HepG2 (cell line): ENCODE results near the gene KBTBD13. TPM values are rescaled to one million over a fixed set of nuclear protein-coding genes. Genes with fewer than 3 reads are reported as not detected.

ENCODE experiments used
- EZH2 ChIP-seq: conservative IDR thresholded peaks from 2 replicates; pipeline ENCODE4 v1.6.1; 2012; ENCODE audit warnings: mild to moderate bottlenecking, low read depth, low read length, moderate library complexity
- FOXA3 ChIP-seq: IDR thresholded peaks from 2 replicates; pipeline ENCODE4 v1.6.1; 2016; ENCODE audit warnings: missing genetic modification reagents, missing compliant biosample characterization
- FOXO1 ChIP-seq: sonication (generic); formaldehyde crosslinking; IDR thresholded peaks from 2 replicates; pipeline ENCODE4 v1.4.0; 2020; ENCODE audit warnings: missing genetic modification reagents
- HNRNPLL ChIP-seq: fragments of 200-400 bp; formaldehyde crosslinking; IDR thresholded peaks from 2 replicates; pipeline ENCODE4 v1.6.1; 2017; ENCODE audit warnings: mild to moderate bottlenecking, low read depth, low read length; ENCODE audit not compliant: poor library complexity, severe bottlenecking
- HOXA5 ChIP-seq: sonication (generic); formaldehyde crosslinking; IDR thresholded peaks from 2 replicates; pipeline ENCODE4 v1.4.0; 2020; ENCODE audit warnings: missing genetic modification reagents
- KDM6A ChIP-seq: IDR thresholded peaks from 2 replicates; pipeline ENCODE4 v1.6.1; 2016; ENCODE audit warnings: low read depth
- MXD4 ChIP-seq: IDR thresholded peaks from 2 replicates; pipeline ENCODE4 v1.6.1; 2016; ENCODE audit warnings: mild to moderate bottlenecking, missing biosample characterization, missing genetic modification reagents
- NBN ChIP-seq: fragments of 450-650 bp; conservative IDR thresholded peaks from 2 replicates; pipeline ENCODE4 v1.6.1; 2017
- NFYC ChIP-seq: IDR thresholded peaks from 2 replicates; pipeline ENCODE4 v1.6.1; 2016; ENCODE audit warnings: missing genetic modification reagents, missing compliant biosample characterization
- NONO ChIP-seq, 2 experiments: fragments of 450-650 bp in 1 of 2; sonication (generic) in 1 of 2; formaldehyde crosslinking in 1 of 2; IDR thresholded peaks in 1 of 2; conservative IDR thresholded peaks in 1 of 2; 2 replicates each; pipeline versions ENCODE4 v1.6.1 to v1.8.0; 2017 to 2022; ENCODE audit warnings: mild to moderate bottlenecking in 1 of 2, missing genetic modification reagents in 1 of 2, moderate library complexity in 1 of 2
- PHF8 ChIP-seq: sonication (generic); formaldehyde crosslinking; IDR thresholded peaks from 2 replicates; pipeline ENCODE4 v1.5.0; 2020; ENCODE audit warnings: missing genetic modification reagents
- POLR2AphosphoS2 ChIP-seq: IDR thresholded peaks from 2 replicates; pipeline ENCODE4 v1.6.1; 2011; ENCODE audit warnings: low read depth, low read length, improper control_type of control experiment
- RBAK ChIP-seq: sonication (generic); formaldehyde crosslinking; IDR thresholded peaks from 2 replicates; pipeline ENCODE4 v1.5.1; 2020; ENCODE audit warnings: mild to moderate bottlenecking, missing genetic modification reagents
- SALL1 ChIP-seq: sonication (generic); formaldehyde crosslinking; IDR thresholded peaks from 2 replicates; pipeline ENCODE4 v1.8.0; 2022; ENCODE audit warnings: mild to moderate bottlenecking, missing genetic modification reagents
- SIX1 ChIP-seq: sonication (generic); formaldehyde crosslinking; IDR thresholded peaks from 2 replicates; pipeline ENCODE4 v1.4.0; 2020; ENCODE audit warnings: missing genetic modification reagents, borderline replicate concordance
- SNRNP70 ChIP-seq: fragments of 200-400 bp; formaldehyde crosslinking; IDR thresholded peaks from 2 replicates; pipeline ENCODE4 v1.6.1; 2017; ENCODE audit warnings: mild to moderate bottlenecking, low read depth, low read length, moderate library complexity
- XRCC5 ChIP-seq: fragments of 200-400 bp; formaldehyde crosslinking; optimal IDR thresholded peaks from 2 replicates; pipeline ENCODE3; 2017; ENCODE audit warnings: mild to moderate bottlenecking, low read length
- ZC3H13 ChIP-seq: sonication (generic); formaldehyde crosslinking; IDR thresholded peaks from 2 replicates; pipeline ENCODE4 v1.8.1; 2023; ENCODE audit warnings: mild to moderate bottlenecking, missing genetic modification reagents, moderate library complexity
- ZFP37 ChIP-seq: sonication (generic); formaldehyde crosslinking; IDR thresholded peaks from 2 replicates; pipeline ENCODE4 v1.4.0; 2020; ENCODE audit warnings: missing genetic modification reagents, borderline replicate concordance
- ZNF33A ChIP-seq: sonication (generic); formaldehyde crosslinking; IDR thresholded peaks from 2 replicates; pipeline ENCODE4 v1.5.1; 2020; ENCODE audit warnings: missing genetic modification reagents, mild to moderate bottlenecking, moderate library complexity, borderline replicate concordance
- ZNF614 ChIP-seq: IDR thresholded peaks from 2 replicates; pipeline ENCODE4 v1.6.1; 2018; ENCODE audit warnings: missing biosample characterization, missing genetic modification reagents, inconsistent platforms, borderline replicate concordance
- ZNF772 ChIP-seq: sonication (generic); formaldehyde crosslinking; IDR thresholded peaks from 2 replicates; pipeline ENCODE4 v1.5.0; 2020; ENCODE audit warnings: mild to moderate bottlenecking, missing genetic modification reagents
- polyA plus RNA-seq, 8 experiments: library from polyadenylated mRNA; depleted of rRNA in 3 of 8; stranded (reverse) in 7 of 8; unstranded in 1 of 8; fragments of >200 nt; fragmentation: Illumina TruSeq in 4 of 8; extraction: Trizol in 4 of 8; gene quantifications; 2 replicates each; pipeline versions ENCODE4 v1.2.1 to v1.2.3, GENCODE V29; 2011 to 2016; ENCODE audit warnings: low read depth in 4 of 8, missing spikeins in 1 of 8, mixed read lengths in 1 of 8; ENCODE audit not compliant: insufficient read depth in 1 of 8
- total RNA-seq, 5 experiments: library from RNA; depleted of rRNA; stranded (reverse); fragments of >200 nt; fragmentation: Illumina TruSeq; extraction: Trizol; gene quantifications; 2 replicates each; pipeline ENCODE4 v1.2.3, GENCODE V29; 2016; ENCODE audit warnings: low read depth in 1 of 5
- TF ChIP-seq, protein P1 (sequence below): sonication (generic); formaldehyde crosslinking; IDR thresholded peaks from 2 replicates; pipeline ENCODE4 v1.5.1; 2020; ENCODE audit warnings: missing genetic modification reagents, mild to moderate bottlenecking, borderline replicate concordance
- TF ChIP-seq, protein P2 (sequence below): sonication (generic); formaldehyde crosslinking; IDR thresholded peaks from 2 replicates; pipeline ENCODE4 v1.8.1; 2023; ENCODE audit warnings: mild to moderate bottlenecking, inconsistent platforms, moderate library complexity, missing genetic modification reagents, borderline replicate concordance
- TF ChIP-seq, protein P3 (sequence below): sonication (generic); formaldehyde crosslinking; IDR thresholded peaks from 2 replicates; pipeline ENCODE4 v1.4.0; 2020; ENCODE audit warnings: missing genetic modification reagents

Gene KBTBD13
- total and polyA plus RNA-seq, 2 of the 13 experiments (the other 11 are each of a cell fraction or from before 2014, with no cell fraction given) = not detected

DNA sequence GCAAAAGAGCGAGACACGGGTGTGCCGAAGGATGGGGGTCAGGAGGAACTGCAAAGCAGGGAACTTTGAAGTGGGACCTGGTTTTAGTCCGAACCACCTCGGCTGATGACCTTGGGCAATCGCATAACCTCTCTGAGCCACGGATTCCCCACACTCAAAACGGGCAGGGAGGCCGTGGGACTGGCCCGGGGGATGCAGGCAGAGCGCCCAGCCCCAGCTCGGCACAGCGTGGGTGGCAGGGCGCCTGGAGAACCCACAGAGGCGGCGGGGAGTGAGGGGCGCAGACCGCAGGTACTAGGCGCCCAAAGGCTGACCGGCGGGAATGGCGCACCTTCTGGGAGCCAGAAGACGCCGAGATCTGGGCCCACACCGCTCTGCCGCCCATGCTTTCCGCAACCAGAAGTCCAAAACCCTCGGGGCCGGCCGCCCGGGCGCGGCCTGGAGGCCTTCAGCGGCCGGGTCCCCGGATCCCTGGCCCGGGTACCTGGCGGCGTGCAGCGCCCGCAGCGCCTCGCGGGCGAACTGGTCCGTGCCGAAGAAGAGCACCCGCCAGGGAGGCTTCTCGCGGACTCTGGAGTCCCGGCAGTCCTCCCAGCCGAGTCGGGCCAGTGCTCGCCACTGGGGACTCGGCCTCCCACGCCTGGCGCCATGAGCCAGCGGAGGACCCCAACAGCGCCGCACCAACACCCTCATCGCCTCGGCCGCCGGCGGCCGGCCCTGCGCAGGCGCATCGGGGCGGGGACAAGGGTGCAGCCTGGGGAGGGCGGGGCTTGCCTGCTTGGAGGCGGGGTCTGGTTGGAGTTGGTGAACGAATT is 47.4 kb upstream of the KBTBD13 start, which contains the start of gene MTFMT (continued):
- TF ChIP-seq SNRNP70 = no peak
- peak; percentile 70; the same call in 1 of the 2 replicates for TF ChIP-seq HOXA5 (CRISPR knock-in tag)
- TF ChIP-seq EZH2 = no peak
- TF ChIP-seq ZNF33A (CRISPR knock-in tag) = no peak
- TF ChIP-seq, protein P1, sequence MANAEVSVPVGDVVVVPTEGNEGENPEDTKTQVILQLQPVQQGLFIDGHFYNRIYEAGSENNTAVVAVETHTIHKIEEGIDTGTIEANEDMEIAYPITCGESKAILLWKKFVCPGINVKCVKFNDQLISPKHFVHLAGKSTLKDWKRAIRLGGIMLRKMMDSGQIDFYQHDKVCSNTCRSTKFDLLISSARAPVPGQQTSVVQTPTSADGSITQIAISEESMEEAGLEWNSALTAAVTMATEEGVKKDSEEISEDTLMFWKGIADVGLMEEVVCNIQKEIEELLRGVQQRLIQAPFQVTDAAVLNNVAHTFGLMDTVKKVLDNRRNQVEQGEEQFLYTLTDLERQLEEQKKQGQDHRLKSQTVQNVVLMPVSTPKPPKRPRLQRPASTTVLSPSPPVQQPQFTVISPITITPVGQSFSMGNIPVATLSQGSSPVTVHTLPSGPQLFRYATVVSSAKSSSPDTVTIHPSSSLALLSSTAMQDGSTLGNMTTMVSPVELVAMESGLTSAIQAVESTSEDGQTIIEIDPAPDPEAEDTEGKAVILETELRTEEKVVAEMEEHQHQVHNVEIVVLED (CRISPR knock-in tag) = no peak; the same call in 1 of the 2 replicates
- TF ChIP-seq RBAK (CRISPR knock-in tag) = no peak
- TF ChIP-seq NBN = no peak
- no peak; the same call in 1 of the 2 replicates for TF ChIP-seq ZNF772 (CRISPR knock-in tag)
- TF ChIP-seq ZNF614 (CRISPR knock-in tag) = no peak
- no peak for TF ChIP-seq SIX1 (CRISPR knock-in tag)
- TF ChIP-seq POLR2AphosphoS2 = no peak
- TF ChIP-seq, protein P2, sequence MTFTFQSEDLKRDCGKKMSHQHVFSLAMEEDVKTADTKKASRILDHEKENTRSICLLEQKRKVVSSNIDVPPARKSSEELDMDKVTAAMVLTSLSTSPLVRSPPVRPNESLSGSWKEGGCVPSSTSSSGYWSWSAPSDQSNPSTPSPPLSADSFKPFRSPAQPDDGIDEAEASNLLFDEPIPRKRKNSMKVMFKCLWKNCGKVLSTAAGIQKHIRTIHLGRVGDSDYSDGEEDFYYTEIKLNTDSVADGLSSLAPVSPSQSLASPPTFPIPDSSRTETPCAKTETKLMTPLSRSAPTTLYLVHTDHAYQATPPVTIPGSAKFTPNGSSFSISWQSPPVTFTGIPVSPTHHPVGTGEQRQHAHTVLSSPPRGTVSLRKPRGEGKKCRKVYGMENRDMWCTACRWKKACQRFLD (CRISPR knock-in tag) = no peak
- TF ChIP-seq FOXO1 = no peak
- no peak for TF ChIP-seq KDM6A (CRISPR knock-in tag)
- TF ChIP-seq PHF8 (CRISPR knock-in tag) = peak; percentile 95
- TF ChIP-seq NFYC = no peak
- no peak for TF ChIP-seq ZC3H13 (CRISPR knock-in tag)
- TF ChIP-seq HNRNPLL = peak; percentile 44
- no peak for TF ChIP-seq FOXA3 (CRISPR knock-in tag)
- no peak; the same call in 1 of the 2 replicates for TF ChIP-seq SALL1
- no peak for TF ChIP-seq NONO (IDR thresholded peaks at IDR 0.05)
- TF ChIP-seq NONO (CRISPR knock-in tag; conservative IDR thresholded peaks at IDR 0.05) = peak; percentile 73
- TF ChIP-seq MXD4 = no peak
- no peak for TF ChIP-seq XRCC5
- TF ChIP-seq ZFP37 (CRISPR knock-in tag) = no peak
- TF ChIP-seq, protein P3, sequence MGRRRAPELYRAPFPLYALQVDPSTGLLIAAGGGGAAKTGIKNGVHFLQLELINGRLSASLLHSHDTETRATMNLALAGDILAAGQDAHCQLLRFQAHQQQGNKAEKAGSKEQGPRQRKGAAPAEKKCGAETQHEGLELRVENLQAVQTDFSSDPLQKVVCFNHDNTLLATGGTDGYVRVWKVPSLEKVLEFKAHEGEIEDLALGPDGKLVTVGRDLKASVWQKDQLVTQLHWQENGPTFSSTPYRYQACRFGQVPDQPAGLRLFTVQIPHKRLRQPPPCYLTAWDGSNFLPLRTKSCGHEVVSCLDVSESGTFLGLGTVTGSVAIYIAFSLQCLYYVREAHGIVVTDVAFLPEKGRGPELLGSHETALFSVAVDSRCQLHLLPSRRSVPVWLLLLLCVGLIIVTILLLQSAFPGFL (CRISPR knock-in tag) = no peak
